Prostate gland (tissue), 2 donors: ENCODE results near the gene ZNF598.

Source experiments
- POLR2AphosphoS5 ChIP-seq: sonication (generic); formaldehyde crosslinking; IDR thresholded peaks from one replicate; pipeline ENCODE4 v1.6.1; 2017; ENCODE audit warnings: antibody characterized with exemption
- TF ChIP-seq, protein P1 (sequence below), 4 experiments: fragments of 200-600 bp in 2 of 4; fragments of 450-650 bp in 2 of 4; sonication (generic) in 2 of 4; IDR thresholded peaks; 1 replicate in 3 of 4; 2 replicates in 1 of 4; pipeline ENCODE4 v1.5.1; 2016 to 2019; ENCODE audit warnings: antibody characterized with exemption in 4 of 4, mild to moderate bottlenecking in 2 of 4, moderate library complexity in 2 of 4

GRCh38 chr16:1953734-1954133 lies 55.9 kb downstream of the ZNF598 start:
- TF ChIP-seq, protein P1, sequence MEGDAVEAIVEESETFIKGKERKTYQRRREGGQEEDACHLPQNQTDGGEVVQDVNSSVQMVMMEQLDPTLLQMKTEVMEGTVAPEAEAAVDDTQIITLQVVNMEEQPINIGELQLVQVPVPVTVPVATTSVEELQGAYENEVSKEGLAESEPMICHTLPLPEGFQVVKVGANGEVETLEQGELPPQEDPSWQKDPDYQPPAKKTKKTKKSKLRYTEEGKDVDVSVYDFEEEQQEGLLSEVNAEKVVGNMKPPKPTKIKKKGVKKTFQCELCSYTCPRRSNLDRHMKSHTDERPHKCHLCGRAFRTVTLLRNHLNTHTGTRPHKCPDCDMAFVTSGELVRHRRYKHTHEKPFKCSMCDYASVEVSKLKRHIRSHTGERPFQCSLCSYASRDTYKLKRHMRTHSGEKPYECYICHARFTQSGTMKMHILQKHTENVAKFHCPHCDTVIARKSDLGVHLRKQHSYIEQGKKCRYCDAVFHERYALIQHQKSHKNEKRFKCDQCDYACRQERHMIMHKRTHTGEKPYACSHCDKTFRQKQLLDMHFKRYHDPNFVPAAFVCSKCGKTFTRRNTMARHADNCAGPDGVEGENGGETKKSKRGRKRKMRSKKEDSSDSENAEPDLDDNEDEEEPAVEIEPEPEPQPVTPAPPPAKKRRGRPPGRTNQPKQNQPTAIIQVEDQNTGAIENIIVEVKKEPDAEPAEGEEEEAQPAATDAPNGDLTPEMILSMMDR (IDR thresholded peaks at IDR 0.05), result no peak
- TF ChIP-seq POLR2AphosphoS5, result no peak
